H54 (cell line): ENCODE data around the gene KRTAP19-6.
"Not testable (repeated sequence)": the region's sequence is repeated elsewhere in the genome, so short reads cannot be mapped to it uniquely, and the experiment has no call there.

ENCODE experiments used
- DNase-seq: peaks from one replicate; pipeline ENCODE4 v3.0.0; 2011; ENCODE audit warnings: low spot score, mixed read lengths; ENCODE audit not compliant: insufficient read length
- FAIRE-seq: peaks from 3 replicates; lab custom pipeline; 2011; peaks lifted over from hg19 to GRCh38; lab: Jason Lieb, UNC
- POLR2A ChIP-seq: IDR thresholded peaks from 2 replicates; pipeline ENCODE4 v1.6.1; 2011; ENCODE audit warnings: low read depth, mild to moderate bottlenecking, low read length

Gene KRTAP19-6

GRCh38 chr21:30541764-30542163, at the start of gene KRTAP19-6:
Gene KRTAP19-6 (minus strand): TSS chr21:30541864. CDS start chr21:30541833, 31 bp downstream.
- no peak for DNase-seq
- FAIRE-seq = no peak

GRCh38 chr21:30590297-30590696, 48.6 kb upstream of the KRTAP19-6 start, which contains the start of gene KRTAP22-2:
Gene KRTAP22-2 (minus strand): TSS chr21:30590397.
- TF ChIP-seq POLR2A = no peak
- DNase-seq (no peak), FAIRE-seq (no peak)

More at GRCh38 chr21:30541764-30542163, at the start of gene KRTAP19-6:
- no peak for TF ChIP-seq POLR2A

- DNase-seq (no peak), FAIRE-seq (no peak)
- TF ChIP-seq POLR2A = no peak
These were observed 41.2 kb upstream of the KRTAP19-6 start for GRCh38 chr21:30582870-30583269.

GRCh38 chr21:30580132-30580531, 38.5 kb upstream of the KRTAP19-6 start:
- TF ChIP-seq POLR2A = no peak
- no peak for DNase-seq
- FAIRE-seq = no peak

- FAIRE-seq = no peak
- no peak for DNase-seq
- no peak for TF ChIP-seq POLR2A
These were observed 37.7 kb upstream of the KRTAP19-6 start for GRCh38 chr21:30579346-30579745.

GRCh38 chr21:30577766-30578165, 36.1 kb upstream of the KRTAP19-6 start:
- no peak for DNase-seq
- no peak for FAIRE-seq
- TF ChIP-seq POLR2A = no peak

- TF ChIP-seq POLR2A = no peak
- FAIRE-seq (no peak), DNase-seq (no peak)
These were observed 26.0 kb upstream of the KRTAP19-6 start for GRCh38 chr21:30567617-30568016.

- FAIRE-seq (no peak), DNase-seq (no peak)
- no peak for TF ChIP-seq POLR2A
These were observed 22.0 kb upstream of the KRTAP19-6 start for GRCh38 chr21:30563630-30564029.

GRCh38 chr21:30563072-30563471, 21.4 kb upstream of the KRTAP19-6 start:
- no peak for TF ChIP-seq POLR2A
- DNase-seq (no peak), FAIRE-seq (no peak)

GRCh38 chr21:30561957-30562356, 20.3 kb upstream of the KRTAP19-6 start:
- FAIRE-seq (no peak), DNase-seq (no peak)
- TF ChIP-seq POLR2A = no peak

- no peak for TF ChIP-seq POLR2A
- FAIRE-seq (no peak), DNase-seq (no peak)
These were observed 19.7 kb upstream of the KRTAP19-6 start, which contains the start of gene KRTAP19-7 for GRCh38 chr21:30561264-30561895. Gene KRTAP19-7 (minus strand): TSS chr21:30561314. CDS start chr21:30561289, 25 bp downstream.

- no peak for FAIRE-seq
- DNase-seq = no peak
- no peak for TF ChIP-seq POLR2A
These were observed 13.4 kb upstream of the KRTAP19-6 start for GRCh38 chr21:30555095-30555494.

- DNase-seq (no peak), FAIRE-seq (no peak)
- no peak for TF ChIP-seq POLR2A
These were observed 11.1 kb upstream of the KRTAP19-6 start for GRCh38 chr21:30552782-30553181.

- no peak for DNase-seq
- FAIRE-seq = no peak
- TF ChIP-seq POLR2A = no peak
These were observed 22.8 kb downstream of the KRTAP19-6 start for GRCh38 chr21:30518876-30519275.

GRCh38 chr21:30515681-30516080, 26.0 kb downstream of the KRTAP19-6 start:
- no peak for TF ChIP-seq POLR2A
- DNase-seq = no peak
- FAIRE-seq = no peak

- not testable (repeated sequence) for DNase-seq
These were observed 36.0 kb downstream of the KRTAP19-6 start for GRCh38 chr21:30505621-30506205.

More at GRCh38 chr21:30505621-30506205, 36.0 kb downstream of the KRTAP19-6 start:
- FAIRE-seq = not testable (repeated sequence)
